HEK293 (cell line): ENCODE results near the gene PSMG2.

Source experiments
- EGR2 ChIP-seq: fragments of 450-650 bp; formaldehyde crosslinking; IDR thresholded peaks from 2 replicates; pipeline ENCODE4 v1.5.1; 2016; ENCODE audit warnings: low read depth, missing biosample characterization, missing genetic modification characterization
- KLF10 ChIP-seq: fragments of 450-650 bp; IDR thresholded peaks from 2 replicates; pipeline ENCODE4 v1.5.1; 2018; ENCODE audit warnings: missing biosample characterization, mild to moderate bottlenecking, missing genetic modification characterization
- PRDM1 ChIP-seq: fragments of 450-650 bp; formaldehyde crosslinking; IDR thresholded peaks from 2 replicates; pipeline ENCODE4; 2016; ENCODE audit warnings: missing biosample characterization, missing genetic modification characterization
- RBAK ChIP-seq: fragments of 450-650 bp; formaldehyde crosslinking; IDR thresholded peaks from 2 replicates; pipeline ENCODE4 v1.5.1; 2016; ENCODE audit warnings: missing biosample characterization, missing genetic modification characterization
- SP2 ChIP-seq: fragments of 450-650 bp; formaldehyde crosslinking; IDR thresholded peaks from 2 replicates; pipeline ENCODE4 v1.5.1; 2016; ENCODE audit warnings: missing biosample characterization, missing genetic modification characterization
- SP7 ChIP-seq: fragments of 450-650 bp; formaldehyde crosslinking; IDR thresholded peaks from 2 replicates; pipeline ENCODE4 v1.5.1; 2016; ENCODE audit warnings: missing biosample characterization, missing genetic modification characterization
- ZBTB17 ChIP-seq: fragments of 450-650 bp; formaldehyde crosslinking; IDR thresholded peaks from 2 replicates; pipeline ENCODE4 v1.5.1; 2016; ENCODE audit warnings: missing biosample characterization, missing genetic modification characterization
- ZBTB20 ChIP-seq: fragments of 450-650 bp; formaldehyde crosslinking; IDR thresholded peaks from 2 replicates; pipeline ENCODE4 v1.5.1; 2016; ENCODE audit warnings: missing biosample characterization, missing genetic modification characterization
- ZIC2 ChIP-seq: fragments of 450-650 bp; formaldehyde crosslinking; IDR thresholded peaks from 2 replicates; pipeline ENCODE4 v1.5.1; 2016; ENCODE audit warnings: missing biosample characterization, missing genetic modification characterization
- ZNF132 ChIP-seq: fragments of 450-650 bp; formaldehyde crosslinking; IDR thresholded peaks from 2 replicates; pipeline ENCODE4 v1.5.1; 2017; ENCODE audit warnings: missing biosample characterization, missing genetic modification characterization, borderline replicate concordance
- ZNF148 ChIP-seq: fragments of 450-650 bp; formaldehyde crosslinking; IDR thresholded peaks from 2 replicates; pipeline ENCODE4 v1.5.0; 2017; ENCODE audit warnings: missing biosample characterization, missing genetic modification characterization, borderline replicate concordance
- ZNF2 ChIP-seq: fragments of 450-650 bp; formaldehyde crosslinking; IDR thresholded peaks from 2 replicates; pipeline ENCODE4 v1.5.1; 2016; ENCODE audit warnings: missing biosample characterization, missing genetic modification characterization
- ZNF221 ChIP-seq: fragments of 450-650 bp; formaldehyde crosslinking; IDR thresholded peaks from 2 replicates; pipeline ENCODE4 v1.5.1; 2017; ENCODE audit warnings: missing biosample characterization, missing genetic modification characterization, borderline replicate concordance
- ZNF24 ChIP-seq: fragments of 450-650 bp; formaldehyde crosslinking; IDR thresholded peaks from 2 replicates; pipeline ENCODE4 v1.5.1; 2016; ENCODE audit warnings: missing biosample characterization, missing genetic modification characterization
- ZNF398 ChIP-seq: fragments of 450-650 bp; formaldehyde crosslinking; IDR thresholded peaks from 2 replicates; pipeline ENCODE4 v1.5.1; 2017; ENCODE audit warnings: missing biosample characterization, missing genetic modification characterization
- ZNF423 ChIP-seq: fragments of 450-650 bp; formaldehyde crosslinking; IDR thresholded peaks from 2 replicates; pipeline ENCODE4 v1.5.1; 2016; ENCODE audit warnings: missing biosample characterization, missing genetic modification characterization
- ZNF426 ChIP-seq: fragments of 450-650 bp; formaldehyde crosslinking; IDR thresholded peaks from 2 replicates; pipeline ENCODE4 v1.5.1; 2017; ENCODE audit warnings: missing biosample characterization, missing genetic modification characterization, mild to moderate bottlenecking, inconsistent platforms, moderate library complexity
- ZNF585B ChIP-seq: fragments of 450-650 bp; formaldehyde crosslinking; IDR thresholded peaks from 2 replicates; pipeline ENCODE4 v1.5.1; 2016; ENCODE audit warnings: missing biosample characterization, missing genetic modification characterization
- ZNF610 ChIP-seq: fragments of 450-650 bp; formaldehyde crosslinking; IDR thresholded peaks from 2 replicates; pipeline ENCODE4 v1.5.1; 2016; ENCODE audit warnings: missing biosample characterization, missing genetic modification characterization, borderline replicate concordance
- ZNF629 ChIP-seq: fragments of 450-650 bp; formaldehyde crosslinking; IDR thresholded peaks from 2 replicates; pipeline ENCODE4 v1.5.1; 2017; ENCODE audit warnings: missing biosample characterization, missing genetic modification characterization
- ZNF658 ChIP-seq: fragments of 450-650 bp; formaldehyde crosslinking; IDR thresholded peaks from 2 replicates; pipeline ENCODE4; 2016; ENCODE audit warnings: missing biosample characterization, missing genetic modification characterization
- TF ChIP-seq, protein P1 (sequence below): fragments of 450-650 bp; formaldehyde crosslinking; optimal IDR thresholded peaks from 2 replicates; pipeline ENCODE3; 2016; ENCODE audit warnings: missing biosample characterization, mild to moderate bottlenecking, missing genetic modification characterization
- TF ChIP-seq, protein P2 (sequence below): fragments of 450-650 bp; formaldehyde crosslinking; IDR thresholded peaks from 2 replicates; pipeline ENCODE4 v1.5.1; 2017; ENCODE audit warnings: missing biosample characterization, missing genetic modification characterization
- TF ChIP-seq, protein P3 (sequence below): fragments of 450-650 bp; formaldehyde crosslinking; IDR thresholded peaks from 2 replicates; pipeline ENCODE4 v1.5.1; 2016; ENCODE audit warnings: missing biosample characterization, missing genetic modification characterization, borderline replicate concordance
- TF ChIP-seq, protein P4 (sequence below): fragments of 450-650 bp; formaldehyde crosslinking; IDR thresholded peaks from 2 replicates; pipeline ENCODE4 v1.5.1; 2017; ENCODE audit warnings: missing biosample characterization, missing genetic modification characterization

PSMG2 gene

DNA sequence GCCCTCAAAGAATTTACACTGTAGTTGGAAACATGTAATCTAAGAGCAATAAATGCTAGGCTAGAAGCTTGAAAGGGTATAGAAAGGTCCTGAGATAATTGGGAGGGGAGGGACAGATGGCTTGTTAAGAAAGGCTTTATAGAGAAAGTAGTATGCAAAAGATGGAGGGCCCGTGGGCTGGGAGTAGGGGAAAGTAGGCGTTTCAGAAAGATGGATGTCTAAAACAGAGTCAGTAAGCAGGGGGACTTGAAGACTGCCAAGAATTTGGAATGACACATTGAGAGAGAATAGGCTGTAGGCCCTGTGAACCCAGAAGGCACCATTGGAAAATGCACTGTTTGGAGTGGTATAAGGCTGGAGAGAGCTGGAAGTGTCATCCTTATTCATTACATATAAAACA lies 822 bp downstream of the PSMG2 start (continued):
- TF ChIP-seq KLF10 (no peak), ZNF610 (tag by site-specific recombination) (no peak), ZNF426 (tag by site-specific recombination) (no peak), ZNF629 (tag by site-specific recombination) (no peak), ZIC2 (tag by site-specific recombination) (no peak), ZNF221 (tag by site-specific recombination) (no peak), RBAK (tag by site-specific recombination) (no peak), PRDM1 (peak; percentile 82), ZNF24 (tag by site-specific recombination) (no peak), EGR2 (tag by site-specific recombination) (peak; percentile 45; the same call in 1 of the 2 replicates), ZNF2 (tag by site-specific recombination) (no peak), ZNF148 (tag by site-specific recombination) (no peak), SP2 (tag by site-specific recombination) (peak; percentile 15; the same call in 1 of the 2 replicates), ZNF423 (tag by site-specific recombination) (no peak), ZNF658 (no peak), ZNF585B (tag by site-specific recombination) (no peak), ZBTB20 (tag by site-specific recombination) (peak; percentile 35; the same call in 1 of the 2 replicates), ZBTB17 (tag by site-specific recombination) (peak; percentile 83), ZNF398 (tag by site-specific recombination) (no peak), ZNF132 (tag by site-specific recombination) (no peak), SP7 (peak; percentile 50)
- TF ChIP-seq, protein P1, sequence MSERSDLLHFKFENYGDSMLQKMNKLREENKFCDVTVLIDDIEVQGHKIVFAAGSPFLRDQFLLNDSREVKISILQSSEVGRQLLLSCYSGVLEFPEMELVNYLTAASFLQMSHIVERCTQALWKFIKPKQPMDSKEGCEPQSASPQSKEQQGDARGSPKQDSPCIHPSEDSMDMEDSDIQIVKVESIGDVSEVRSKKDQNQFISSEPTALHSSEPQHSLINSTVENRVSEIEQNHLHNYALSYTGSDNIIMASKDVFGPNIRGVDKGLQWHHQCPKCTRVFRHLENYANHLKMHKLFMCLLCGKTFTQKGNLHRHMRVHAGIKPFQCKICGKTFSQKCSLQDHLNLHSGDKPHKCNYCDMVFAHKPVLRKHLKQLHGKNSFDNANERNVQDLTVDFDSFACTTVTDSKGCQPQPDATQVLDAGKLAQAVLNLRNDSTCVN (tag by site-specific recombination) = no peak
- TF ChIP-seq, protein P2, sequence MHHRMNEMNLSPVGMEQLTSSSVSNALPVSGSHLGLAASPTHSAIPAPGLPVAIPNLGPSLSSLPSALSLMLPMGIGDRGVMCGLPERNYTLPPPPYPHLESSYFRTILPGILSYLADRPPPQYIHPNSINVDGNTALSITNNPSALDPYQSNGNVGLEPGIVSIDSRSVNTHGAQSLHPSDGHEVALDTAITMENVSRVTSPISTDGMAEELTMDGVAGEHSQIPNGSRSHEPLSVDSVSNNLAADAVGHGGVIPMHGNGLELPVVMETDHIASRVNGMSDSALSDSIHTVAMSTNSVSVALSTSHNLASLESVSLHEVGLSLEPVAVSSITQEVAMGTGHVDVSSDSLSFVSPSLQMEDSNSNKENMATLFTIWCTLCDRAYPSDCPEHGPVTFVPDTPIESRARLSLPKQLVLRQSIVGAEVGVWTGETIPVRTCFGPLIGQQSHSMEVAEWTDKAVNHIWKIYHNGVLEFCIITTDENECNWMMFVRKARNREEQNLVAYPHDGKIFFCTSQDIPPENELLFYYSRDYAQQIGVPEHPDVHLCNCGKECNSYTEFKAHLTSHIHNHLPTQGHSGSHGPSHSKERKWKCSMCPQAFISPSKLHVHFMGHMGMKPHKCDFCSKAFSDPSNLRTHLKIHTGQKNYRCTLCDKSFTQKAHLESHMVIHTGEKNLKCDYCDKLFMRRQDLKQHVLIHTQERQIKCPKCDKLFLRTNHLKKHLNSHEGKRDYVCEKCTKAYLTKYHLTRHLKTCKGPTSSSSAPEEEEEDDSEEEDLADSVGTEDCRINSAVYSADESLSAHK (tag by site-specific recombination) = peak; percentile 76
- TF ChIP-seq, protein P3, sequence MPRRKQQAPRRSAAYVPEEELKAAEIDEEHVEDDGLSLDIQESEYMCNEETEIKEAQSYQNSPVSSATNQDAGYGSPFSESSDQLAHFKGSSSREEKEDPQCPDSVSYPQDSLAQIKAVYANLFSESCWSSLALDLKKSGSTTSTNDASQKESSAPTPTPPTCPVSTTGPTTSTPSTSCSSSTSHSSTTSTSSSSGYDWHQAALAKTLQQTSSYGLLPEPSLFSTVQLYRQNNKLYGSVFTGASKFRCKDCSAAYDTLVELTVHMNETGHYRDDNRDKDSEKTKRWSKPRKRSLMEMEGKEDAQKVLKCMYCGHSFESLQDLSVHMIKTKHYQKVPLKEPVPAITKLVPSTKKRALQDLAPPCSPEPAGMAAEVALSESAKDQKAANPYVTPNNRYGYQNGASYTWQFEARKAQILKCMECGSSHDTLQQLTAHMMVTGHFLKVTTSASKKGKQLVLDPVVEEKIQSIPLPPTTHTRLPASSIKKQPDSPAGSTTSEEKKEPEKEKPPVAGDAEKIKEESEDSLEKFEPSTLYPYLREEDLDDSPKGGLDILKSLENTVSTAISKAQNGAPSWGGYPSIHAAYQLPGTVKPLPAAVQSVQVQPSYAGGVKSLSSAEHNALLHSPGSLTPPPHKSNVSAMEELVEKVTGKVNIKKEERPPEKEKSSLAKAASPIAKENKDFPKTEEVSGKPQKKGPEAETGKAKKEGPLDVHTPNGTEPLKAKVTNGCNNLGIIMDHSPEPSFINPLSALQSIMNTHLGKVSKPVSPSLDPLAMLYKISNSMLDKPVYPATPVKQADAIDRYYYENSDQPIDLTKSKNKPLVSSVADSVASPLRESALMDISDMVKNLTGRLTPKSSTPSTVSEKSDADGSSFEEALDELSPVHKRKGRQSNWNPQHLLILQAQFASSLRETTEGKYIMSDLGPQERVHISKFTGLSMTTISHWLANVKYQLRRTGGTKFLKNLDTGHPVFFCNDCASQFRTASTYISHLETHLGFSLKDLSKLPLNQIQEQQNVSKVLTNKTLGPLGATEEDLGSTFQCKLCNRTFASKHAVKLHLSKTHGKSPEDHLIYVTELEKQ (tag by site-specific recombination) = no peak
- TF ChIP-seq, protein P4, sequence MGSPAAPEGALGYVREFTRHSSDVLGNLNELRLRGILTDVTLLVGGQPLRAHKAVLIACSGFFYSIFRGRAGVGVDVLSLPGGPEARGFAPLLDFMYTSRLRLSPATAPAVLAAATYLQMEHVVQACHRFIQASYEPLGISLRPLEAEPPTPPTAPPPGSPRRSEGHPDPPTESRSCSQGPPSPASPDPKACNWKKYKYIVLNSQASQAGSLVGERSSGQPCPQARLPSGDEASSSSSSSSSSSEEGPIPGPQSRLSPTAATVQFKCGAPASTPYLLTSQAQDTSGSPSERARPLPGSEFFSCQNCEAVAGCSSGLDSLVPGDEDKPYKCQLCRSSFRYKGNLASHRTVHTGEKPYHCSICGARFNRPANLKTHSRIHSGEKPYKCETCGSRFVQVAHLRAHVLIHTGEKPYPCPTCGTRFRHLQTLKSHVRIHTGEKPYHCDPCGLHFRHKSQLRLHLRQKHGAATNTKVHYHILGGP (tag by site-specific recombination) = no peak
